ENCODE measurements around the gene LUC7L. TPM values are rescaled to one million over a fixed set of nuclear protein-coding genes. Genes with fewer than 3 reads are reported as not detected.

The LUC7L gene
- 77.7 and 83.0 TPM in 2 replicates for total RNA-seq

- H3K27me3 Mint-ChIP-seq (ENCODE audit: insufficient read depth) = no peaks in the 10 kb centered on the region
- H3K4me3 Mint-ChIP-seq = peak within 1 kb of the TSS; percentile 94
- intact Hi-C loops (cut with micrococcal nuclease) = loop anchor here (1.0 kb wide), 3 partner anchors 91 to 176 kb away; partner anchors contain the start of genes AXIN1, NPRL3, POLR3K and SNRNP25
- peak within 1 kb of the TSS; percentile 91 for H3K27ac Mint-ChIP-seq
- H3K4me1 Mint-ChIP-seq (ENCODE audit: low read depth) = peaks cover 31% of the 10 kb centered on the region
- H3K9me3 Mint-ChIP-seq = no peaks in the 10 kb centered on the region
- peaks cover 28% of the 10 kb centered on the region for H3K36me3 Mint-ChIP-seq (ENCODE audit: low read depth)
- peak; percentile 80 for DNase-seq (ENCODE audit: low spot score)
Measured at GRCh38 chr16:228852-229730, at the start of gene LUC7L. Gene LUC7L (minus strand): TSS chr16:229449. CDS start chr16:229339, 110 bp downstream.

GRCh38 chr16:278863-279366 lies 49.7 kb upstream of the LUC7L start:
- Mint-ChIP-seq H3K4me3 (no peak overlapping the region), H3K9me3 (no peaks in the 10 kb centered on the region), H3K36me3 (ENCODE audit: low read depth) (no peaks in the 10 kb centered on the region), H3K27me3 (ENCODE audit: insufficient read depth) (peaks cover 34% of the 10 kb centered on the region), H3K4me1 (ENCODE audit: low read depth) (no peaks in the 10 kb centered on the region), H3K27ac (no peak overlapping the region)
- intact Hi-C loops (cut with micrococcal nuclease) = loop anchor here (2.0 kb wide), 1 partner anchor 44 kb away; the partner anchor contains the start of gene FAM234A
- DNase-seq (ENCODE audit: low spot score) = peak; percentile 7

- H3K4me3 Mint-ChIP-seq = peak overlapping the region; percentile 33
- intact Hi-C loops (cut with micrococcal nuclease) = no loop called here
- no peaks in the 10 kb centered on the region for H3K4me1 Mint-ChIP-seq (ENCODE audit: low read depth)
Measured at GRCh38 chr16:276426-277077, 47.3 kb upstream of the LUC7L start.

GRCh38 chr16:275786-276232 lies 46.6 kb upstream of the LUC7L start, which contains the start of gene RGS11:
Gene RGS11 (minus strand): TSS chr16:275944. CDS start chr16:275911, 33 bp downstream.
- intact Hi-C loops (cut with micrococcal nuclease) = no loop called here
- H3K27ac Mint-ChIP-seq = no peak within 1 kb of the TSS

More at GRCh38 chr16:276426-277077, 47.3 kb upstream of the LUC7L start:
- DNase-seq (ENCODE audit: low spot score) = no peak
- H3K27ac Mint-ChIP-seq = no peak overlapping the region
- peaks cover 39% of the 10 kb centered on the region for H3K27me3 Mint-ChIP-seq (ENCODE audit: insufficient read depth)
- H3K36me3 Mint-ChIP-seq (ENCODE audit: low read depth) = no peaks in the 10 kb centered on the region
- H3K9me3 Mint-ChIP-seq = no peaks in the 10 kb centered on the region

GRCh38 chr16:275041-275641 lies 45.9 kb upstream of the LUC7L start:
- H3K36me3 Mint-ChIP-seq (ENCODE audit: low read depth) = no peaks in the 10 kb centered on the region
- intact Hi-C loops (cut with micrococcal nuclease) = no loop called here
- H3K4me1 Mint-ChIP-seq (ENCODE audit: low read depth) = no peaks in the 10 kb centered on the region
- H3K9me3 Mint-ChIP-seq = no peaks in the 10 kb centered on the region
- DNase-seq (ENCODE audit: low spot score) = no peak
- no peak overlapping the region for H3K4me3 Mint-ChIP-seq
- H3K27ac Mint-ChIP-seq = no peak overlapping the region
- peaks cover 38% of the 10 kb centered on the region for H3K27me3 Mint-ChIP-seq (ENCODE audit: insufficient read depth)

More at GRCh38 chr16:275786-276232, 46.6 kb upstream of the LUC7L start, which contains the start of gene RGS11:
- Mint-ChIP-seq H3K9me3 (no peaks in the 10 kb centered on the region), H3K4me1 (ENCODE audit: low read depth) (no peaks in the 10 kb centered on the region), H3K27me3 (ENCODE audit: insufficient read depth) (peaks cover 38% of the 10 kb centered on the region), H3K4me3 (peak within 1 kb of the TSS; percentile 33), H3K36me3 (ENCODE audit: low read depth) (no peaks in the 10 kb centered on the region)
- DNase-seq (ENCODE audit: low spot score) = no peak

- Mint-ChIP-seq H3K36me3 (ENCODE audit: low read depth) (no peaks in the 10 kb centered on the region), H3K27me3 (ENCODE audit: insufficient read depth) (peaks cover 32% of the 10 kb centered on the region), H3K4me3 (no peak overlapping the region), H3K4me1 (ENCODE audit: low read depth) (no peaks in the 10 kb centered on the region), H3K9me3 (no peaks in the 10 kb centered on the region), H3K27ac (no peak overlapping the region)
- intact Hi-C loops (cut with micrococcal nuclease) = no loop called here
- no peak for DNase-seq (ENCODE audit: low spot score)
Measured at GRCh38 chr16:273547-274421, 44.5 kb upstream of the LUC7L start.

GRCh38 chr16:272633-273546 lies 43.6 kb upstream of the LUC7L start:
- Mint-ChIP-seq H3K4me1 (ENCODE audit: low read depth) (no peaks in the 10 kb centered on the region), H3K9me3 (no peaks in the 10 kb centered on the region), H3K27ac (no peak overlapping the region), H3K36me3 (ENCODE audit: low read depth) (no peaks in the 10 kb centered on the region), H3K4me3 (no peak overlapping the region), H3K27me3 (ENCODE audit: insufficient read depth) (peaks cover 27% of the 10 kb centered on the region)
- intact Hi-C loops (cut with micrococcal nuclease) = no loop called here
- DNase-seq (ENCODE audit: low spot score) = no peak

GRCh38 chr16:270381-271255 lies 41.4 kb upstream of the LUC7L start:
- Mint-ChIP-seq H3K4me1 (ENCODE audit: low read depth) (no peaks in the 10 kb centered on the region), H3K4me3 (no peak overlapping the region), H3K36me3 (ENCODE audit: low read depth) (no peaks in the 10 kb centered on the region), H3K9me3 (no peaks in the 10 kb centered on the region), H3K27ac (no peak overlapping the region), H3K27me3 (ENCODE audit: insufficient read depth) (peaks cover 13% of the 10 kb centered on the region)
- DNase-seq (ENCODE audit: low spot score) = no peak
- intact Hi-C loops (cut with micrococcal nuclease) = no loop called here

- Mint-ChIP-seq H3K27ac (no peak overlapping the region), H3K4me3 (no peak overlapping the region), H3K36me3 (ENCODE audit: low read depth) (no peaks in the 10 kb centered on the region), H3K27me3 (ENCODE audit: insufficient read depth) (peaks cover 6% of the 10 kb centered on the region), H3K4me1 (ENCODE audit: low read depth) (no peaks in the 10 kb centered on the region), H3K9me3 (no peaks in the 10 kb centered on the region)
- DNase-seq (ENCODE audit: low spot score) = no peak
- intact Hi-C loops (cut with micrococcal nuclease) = no loop called here
Measured at GRCh38 chr16:269061-269796, 40.0 kb upstream of the LUC7L start.
